ENCODE data around the gene PDE4C.

PDE4C gene

DNA sequence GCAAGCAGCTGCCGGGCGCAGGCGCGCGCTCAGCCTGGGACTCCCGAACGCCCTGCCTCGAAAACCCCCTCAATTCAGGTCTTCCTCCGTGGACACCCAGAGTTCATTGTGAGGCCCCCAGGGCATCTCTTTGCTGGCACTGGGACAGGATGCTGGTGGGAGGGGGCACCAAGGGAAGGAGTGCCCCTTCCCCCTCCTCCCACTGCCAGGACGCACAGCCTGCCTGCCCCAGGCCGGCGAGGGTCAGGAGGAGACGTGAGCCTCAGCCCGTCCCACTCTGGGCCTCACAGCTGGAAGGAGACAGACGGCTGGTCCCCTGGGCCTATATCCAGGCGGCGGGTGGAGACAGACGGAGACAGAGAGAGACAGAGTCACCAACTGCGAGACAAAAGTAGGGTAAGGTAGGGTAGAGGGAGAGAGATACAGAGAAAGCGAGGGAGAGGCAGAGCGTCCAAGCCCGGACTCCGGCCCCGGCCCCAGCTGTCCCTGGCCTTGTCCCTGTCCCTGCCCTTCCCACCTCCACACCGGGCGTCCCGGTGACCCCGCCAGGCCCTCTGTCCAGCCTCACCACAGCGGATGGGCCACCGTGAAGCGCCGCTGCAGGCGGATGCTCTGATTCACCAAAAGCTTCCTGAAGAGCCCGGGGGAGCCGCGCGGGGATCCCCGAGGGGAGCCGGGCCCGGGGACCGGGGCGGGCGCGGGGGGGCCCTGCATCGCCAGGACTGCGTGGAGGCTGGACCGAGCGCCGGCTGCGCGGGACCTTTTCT lies at the start of gene PDE4C:
PDE4C (minus strand) TSS at position 737 of the 767 bp plus-strand sequence; CDS start at position 714, 23 bp downstream.
- DNase-seq = no peak

DNA sequence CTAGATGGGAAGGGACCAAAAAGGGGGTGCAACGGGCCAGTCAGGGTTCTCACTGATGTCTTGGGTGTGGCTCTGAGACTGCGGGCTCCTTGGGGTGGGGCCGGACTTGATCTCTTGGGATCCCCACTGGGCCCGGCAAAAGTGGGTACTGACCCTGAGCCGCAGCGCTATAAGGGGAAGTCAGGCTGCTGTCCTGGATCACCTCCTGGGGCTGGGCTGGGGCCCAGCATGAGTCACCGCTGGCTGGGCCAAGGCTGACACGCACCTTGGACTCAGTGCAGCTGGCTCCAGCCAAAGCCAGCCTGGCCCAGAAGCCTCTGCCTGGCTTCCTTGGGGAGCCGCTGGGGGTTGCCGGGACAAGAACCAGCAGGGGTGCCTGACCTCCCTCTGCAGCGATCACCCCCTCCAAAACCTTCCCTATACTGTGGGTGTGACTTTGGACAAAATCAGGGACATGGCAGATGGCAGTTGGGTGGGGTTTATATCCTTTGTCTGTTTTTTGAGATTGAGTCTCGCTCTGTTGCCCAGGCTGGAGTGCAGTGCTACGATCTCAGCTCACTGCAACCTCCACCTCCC lies 48.6 kb upstream of the PDE4C start:
- no peak for DNase-seq

DNA sequence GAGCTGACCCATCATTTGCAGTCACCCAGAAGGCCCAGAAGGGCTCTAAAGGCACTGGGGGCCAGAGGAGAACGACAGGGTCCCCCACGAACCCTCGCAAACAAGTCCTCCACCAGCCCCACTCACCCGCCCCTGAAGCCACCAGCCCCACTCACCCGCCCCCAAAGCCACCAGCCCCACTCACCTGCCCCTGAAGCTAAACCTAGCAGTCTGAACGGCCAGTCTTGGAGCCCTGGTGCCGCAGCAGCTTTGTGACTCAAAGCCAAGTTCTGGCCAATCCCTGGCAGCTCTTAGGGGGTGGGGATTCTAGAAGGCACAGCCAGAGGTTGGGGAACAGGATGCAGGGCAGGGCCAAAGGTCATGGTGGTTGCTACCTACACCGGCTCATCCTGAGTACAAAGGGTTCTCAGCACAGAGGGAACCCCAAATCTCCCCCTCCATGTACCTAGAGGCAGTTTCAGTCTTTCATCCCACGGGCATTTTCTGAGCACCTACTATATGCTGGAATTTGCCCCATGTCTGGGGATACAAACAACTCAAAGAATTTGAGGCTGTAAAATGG lies 48.1 kb upstream of the PDE4C start, which contains the start of gene IQCN:
IQCN (minus strand) TSS at position 234 of the 562 bp plus-strand sequence. CDS start 4,974 bp downstream, outside the sequence.
- no peak for DNase-seq

DNA sequence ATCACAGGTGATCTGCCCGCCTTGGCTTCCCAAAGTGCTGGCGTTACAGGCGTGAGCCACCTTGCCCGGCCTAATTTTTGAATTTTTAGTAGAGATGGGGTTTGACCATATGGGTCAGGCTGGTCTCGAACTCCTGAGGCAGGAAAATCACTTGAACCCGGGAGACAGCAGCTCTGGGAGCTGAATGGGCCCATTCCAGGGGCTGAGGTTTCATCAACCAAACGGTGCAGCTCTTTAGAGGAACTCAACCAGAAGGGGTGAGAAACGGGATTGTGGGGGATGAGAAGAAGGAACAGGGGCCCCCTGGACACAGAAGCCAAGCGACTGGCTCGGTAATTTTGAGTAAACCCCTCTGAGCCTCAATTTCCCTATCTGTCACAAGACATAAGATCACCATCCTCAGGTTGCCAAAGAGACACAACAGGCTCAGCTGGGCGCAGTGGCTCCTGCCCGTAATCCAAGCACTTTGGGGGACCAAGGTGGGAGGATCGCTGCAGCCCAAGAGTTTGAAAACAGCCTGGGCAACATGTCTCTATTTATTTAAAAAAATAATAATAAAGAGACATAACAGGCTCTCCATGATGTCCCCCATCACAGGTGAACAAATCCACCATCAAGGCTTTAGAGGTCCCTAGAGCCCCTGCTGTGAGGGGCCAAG lies 47.5 kb upstream of the PDE4C start:
- DNase-seq = no peak

DNA sequence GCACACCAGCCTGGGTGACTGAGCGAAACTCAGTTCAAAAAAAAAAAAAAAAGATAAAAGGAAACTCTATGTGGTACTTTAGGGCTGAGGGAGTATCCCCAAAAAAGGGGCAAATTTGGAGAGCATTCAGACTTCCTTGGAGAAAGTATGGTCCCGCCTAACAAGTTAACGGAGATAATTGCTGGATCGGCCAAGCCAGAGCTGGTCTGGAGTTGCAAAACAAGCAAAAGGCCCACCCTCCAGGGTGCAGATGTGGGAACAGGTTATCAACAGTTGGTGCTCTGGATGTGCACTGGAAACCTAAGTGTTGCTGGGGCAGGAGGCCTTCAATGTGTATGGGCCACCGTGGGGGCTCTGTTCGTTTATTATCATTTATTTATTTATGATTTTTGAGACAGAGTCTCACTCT lies 45.2 kb upstream of the PDE4C start:
- DNase-seq = no peak

DNA sequence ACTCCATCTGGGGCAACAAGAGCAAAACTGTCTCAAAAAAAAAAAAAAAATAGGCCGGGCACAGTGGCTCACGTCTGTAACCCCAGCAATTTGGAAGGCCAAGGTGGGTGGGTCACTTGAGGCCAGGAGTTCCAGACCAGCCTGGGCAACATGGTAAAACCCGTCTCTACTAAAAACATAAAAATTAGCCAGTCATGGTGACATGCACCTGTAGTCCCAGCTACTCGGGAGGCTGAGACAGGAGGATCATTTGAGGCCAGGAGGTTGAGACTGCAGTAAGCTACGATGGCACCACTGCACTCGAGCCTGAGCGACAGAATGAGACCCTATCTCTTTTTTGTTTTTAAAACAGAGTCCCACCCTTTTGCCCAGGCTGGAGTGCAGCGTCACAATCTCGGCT lies 44.1 kb upstream of the PDE4C start:
- no peak for DNase-seq

DNA sequence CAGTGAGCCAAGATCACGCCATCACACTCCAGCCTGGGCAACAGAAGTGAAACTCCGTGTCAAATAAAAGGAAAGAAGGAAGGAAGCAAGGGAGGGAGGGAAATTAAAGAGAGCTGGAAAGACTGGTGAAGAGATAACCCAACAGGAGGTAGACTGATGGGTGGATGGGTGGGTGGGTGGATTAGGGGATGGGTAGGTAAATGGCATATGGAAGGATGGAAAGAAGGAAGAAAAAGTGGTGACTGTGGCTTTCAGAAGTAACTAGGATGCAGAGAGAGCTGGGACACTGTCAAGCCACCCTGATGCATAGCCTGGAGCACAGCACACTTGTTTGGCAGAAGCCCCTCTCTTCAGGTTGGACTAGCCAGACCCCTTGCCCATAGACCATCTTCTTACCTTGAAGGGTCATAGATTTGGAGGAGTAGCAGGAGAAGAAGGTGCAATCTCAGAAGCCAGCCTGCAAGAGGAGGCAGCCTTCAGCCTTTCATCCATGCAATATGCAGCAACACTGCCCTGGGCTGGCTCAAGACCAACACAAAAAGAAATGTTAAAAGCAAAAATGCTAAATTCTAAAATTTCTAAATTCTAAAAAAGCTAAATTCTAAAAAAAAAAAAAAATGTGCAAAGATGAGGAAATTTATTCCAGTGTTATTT lies 43.0 kb upstream of the PDE4C start:
- no peak for DNase-seq

DNA sequence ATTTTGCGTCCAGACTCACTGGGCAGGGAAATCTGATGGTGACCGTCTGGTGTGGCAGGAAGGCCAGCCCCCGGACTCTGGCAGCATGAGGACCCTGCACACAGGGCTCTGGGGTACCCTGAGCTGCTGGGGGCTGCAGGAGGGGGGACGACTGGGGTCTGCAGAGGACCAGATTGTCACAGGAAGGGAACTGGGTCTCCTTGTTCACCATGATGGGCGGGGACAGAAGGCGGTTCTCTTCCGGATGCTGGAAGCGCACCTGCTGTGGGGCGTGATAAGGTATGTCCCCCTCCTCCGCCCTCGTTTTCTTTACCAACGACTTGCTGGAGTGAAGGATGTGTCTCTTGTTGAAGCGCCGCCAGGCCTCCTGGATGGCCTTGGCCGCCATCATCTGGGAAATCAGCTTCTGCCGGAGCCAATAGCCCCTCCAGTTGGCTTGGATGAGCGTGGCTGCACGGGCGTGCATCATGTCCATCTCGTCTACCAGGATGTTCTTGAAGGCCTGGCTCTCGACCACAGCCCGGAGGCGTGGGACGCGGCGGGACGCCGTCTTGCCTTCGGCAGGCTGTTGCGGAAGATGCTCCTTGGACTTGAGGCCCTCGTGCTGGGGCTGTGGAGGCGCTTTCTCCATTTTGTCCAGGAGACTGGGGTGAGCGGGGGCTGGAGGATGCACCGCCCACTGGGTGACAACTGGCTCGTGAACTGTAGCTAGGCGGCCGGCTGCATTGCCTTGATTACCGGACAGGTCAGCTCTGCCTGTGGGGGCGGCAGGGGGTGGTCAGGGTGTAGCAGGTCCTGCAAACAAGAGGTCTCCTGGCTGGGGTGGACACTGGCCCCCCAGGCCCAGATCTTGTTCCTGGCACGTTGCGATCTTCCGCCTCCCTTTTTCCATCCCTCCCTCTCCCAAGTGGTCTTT lies 40.8 kb upstream of the PDE4C start:
- no peak for DNase-seq

DNA sequence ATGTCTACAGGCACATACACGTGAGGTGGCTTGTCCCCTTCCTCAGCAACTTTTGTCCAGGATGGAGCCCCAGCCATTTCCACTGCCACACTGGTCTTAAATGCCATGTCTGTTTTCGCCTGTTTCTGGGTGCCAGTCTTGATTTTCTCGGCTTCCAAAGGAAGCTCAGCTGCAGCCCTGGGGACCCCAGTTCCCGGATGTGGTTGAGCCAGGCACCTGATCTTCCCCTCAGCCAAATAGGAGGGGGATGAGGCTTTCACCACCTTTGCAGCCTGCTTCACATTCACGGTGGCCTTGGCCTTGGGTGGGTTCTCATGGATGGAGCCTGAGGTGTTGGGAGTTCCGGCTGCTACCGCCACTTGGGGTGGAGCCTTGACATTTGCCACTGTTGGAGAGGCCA lies 39.3 kb upstream of the PDE4C start:
- DNase-seq = no peak

DNA sequence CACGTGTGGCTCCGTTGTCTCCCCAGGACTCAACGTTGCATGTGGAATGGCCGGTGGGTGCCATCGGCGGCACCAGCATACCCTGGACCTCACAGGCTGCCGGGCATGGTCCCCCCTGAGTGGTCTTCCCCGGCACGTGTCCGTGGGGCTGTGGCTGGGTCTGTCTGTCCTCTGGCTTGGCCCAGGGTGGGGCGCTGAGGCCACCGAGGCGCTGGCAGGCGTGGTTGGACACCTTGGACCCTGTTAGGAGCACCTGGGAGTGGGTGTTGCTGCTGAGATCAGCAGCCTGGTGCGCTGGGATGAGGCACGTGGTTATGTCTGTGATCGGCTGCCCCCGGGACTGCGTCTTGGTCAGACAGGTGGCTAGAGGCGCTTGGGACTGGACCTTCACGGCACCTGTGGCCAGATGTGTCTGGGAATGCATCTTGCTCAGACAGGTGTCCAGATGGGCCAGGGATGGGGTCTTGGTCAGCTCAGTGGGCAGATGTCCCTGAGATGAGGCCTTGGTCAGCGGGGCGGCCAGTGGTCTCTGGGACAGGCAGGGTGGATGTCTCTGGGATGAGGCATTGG lies 38.8 kb upstream of the PDE4C start:
- no peak for DNase-seq

DNA sequence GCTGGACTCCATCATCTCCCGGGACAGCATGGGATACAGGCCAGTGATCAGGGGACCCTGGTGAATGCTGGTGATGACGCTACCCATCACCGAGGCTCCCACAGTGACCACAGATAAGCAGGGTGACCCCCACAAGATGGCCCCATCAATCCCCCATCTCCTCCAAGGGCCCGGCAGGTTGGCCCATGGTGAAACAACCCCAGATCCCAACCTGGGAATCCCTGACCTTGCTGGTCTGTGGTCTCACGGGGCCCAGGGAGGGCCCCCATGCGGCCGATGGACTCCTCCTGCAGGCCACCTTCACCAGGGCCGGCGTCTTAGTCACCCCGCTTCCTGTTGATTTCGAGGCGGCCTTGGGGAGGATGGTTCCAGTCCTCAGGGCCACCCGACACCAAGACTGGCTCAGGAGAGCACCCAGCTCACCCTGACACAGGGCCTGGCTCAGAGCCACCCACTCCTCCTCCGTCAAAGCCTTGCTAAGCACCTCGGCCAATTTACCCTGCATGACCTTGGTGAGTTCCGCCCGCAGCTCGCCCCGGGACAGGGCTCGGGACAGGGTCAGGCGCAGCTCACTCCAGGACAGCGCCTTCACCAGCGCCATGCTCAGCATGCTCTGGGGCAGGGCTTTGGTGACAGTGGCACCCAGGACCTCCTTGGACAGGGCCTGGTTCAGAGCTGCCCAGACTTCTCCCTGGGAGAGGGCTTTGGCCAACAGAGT lies 38.1 kb upstream of the PDE4C start:
- no peak for DNase-seq

DNA sequence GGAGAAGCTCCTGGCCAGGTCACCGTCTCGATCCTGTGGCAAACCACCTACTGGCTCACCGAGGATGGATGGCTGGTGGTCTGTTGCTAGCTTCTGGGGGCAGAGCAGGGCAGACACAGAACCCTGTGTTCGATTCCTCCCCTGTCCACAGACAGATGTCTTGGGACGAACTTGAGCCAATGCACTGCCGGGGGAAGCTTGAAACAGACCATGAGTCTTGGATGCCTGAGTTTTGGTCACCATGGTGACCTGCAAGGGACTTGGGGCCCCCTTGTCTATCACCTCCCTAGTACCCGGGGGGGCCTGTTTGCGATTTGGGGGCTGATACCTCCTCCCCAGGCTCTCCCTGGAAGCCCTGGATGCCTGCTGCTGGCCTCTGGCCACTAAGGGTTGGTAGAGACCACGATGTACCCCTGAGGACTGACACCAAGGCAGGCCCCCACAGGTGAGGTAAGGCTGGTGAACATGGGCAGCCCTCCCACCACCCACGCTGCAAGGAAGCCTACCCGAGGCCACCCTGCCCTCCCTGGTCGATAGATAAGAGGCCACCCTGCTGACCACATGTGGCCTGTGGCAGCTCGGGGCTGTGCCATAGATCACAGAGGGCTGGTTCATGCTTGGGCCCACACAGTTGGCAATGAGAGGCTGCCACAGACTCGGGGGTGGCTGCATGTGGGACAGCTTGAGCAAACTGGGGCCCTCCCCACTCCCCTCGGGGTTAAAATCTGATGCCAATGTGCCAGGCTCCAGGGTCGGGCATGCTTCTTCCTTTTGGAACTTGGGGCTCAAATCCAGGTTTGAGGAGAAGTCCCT lies 37.3 kb upstream of the PDE4C start:
- no peak for DNase-seq

DNA sequence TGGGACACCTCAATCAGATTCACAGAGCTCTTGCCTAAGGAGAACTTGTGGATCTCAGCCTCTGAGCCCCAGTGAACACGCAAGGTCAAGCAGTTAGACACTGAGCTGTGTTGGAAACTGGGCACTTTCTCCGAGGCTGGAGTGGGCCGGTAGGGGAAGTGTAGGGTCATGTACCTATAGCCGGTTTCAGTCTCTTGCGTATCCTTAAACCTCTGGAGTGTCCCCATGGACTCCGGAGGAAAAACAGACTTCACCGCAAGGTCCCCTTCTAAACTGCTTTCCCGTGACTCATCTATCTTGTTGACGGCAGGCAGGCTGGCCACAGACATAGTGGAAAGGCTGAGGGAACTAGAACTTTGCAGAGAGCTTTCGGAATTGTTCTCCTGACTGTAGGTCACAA lies 36.7 kb upstream of the PDE4C start:
- no peak for DNase-seq

DNA sequence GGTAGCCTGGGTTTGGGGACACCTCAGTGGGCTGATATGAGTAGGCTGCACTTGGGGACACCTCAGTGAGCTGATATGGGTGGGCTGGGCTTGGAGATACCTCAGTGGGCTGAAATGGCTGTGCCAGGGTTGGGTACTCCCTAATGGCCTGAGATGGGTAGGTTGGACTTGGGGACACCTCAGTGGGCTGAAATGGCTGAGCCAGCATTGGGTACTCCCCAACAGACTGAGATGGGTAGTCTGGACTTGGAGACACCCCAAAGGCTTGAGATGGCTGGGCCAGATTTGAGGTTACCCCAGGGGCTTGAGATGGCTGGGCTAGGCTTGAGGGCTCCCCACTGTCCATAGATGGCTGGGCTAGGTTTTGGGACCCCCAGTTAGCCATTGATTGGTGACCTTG lies 35.9 kb upstream of the PDE4C start:
- no peak for DNase-seq

DNA sequence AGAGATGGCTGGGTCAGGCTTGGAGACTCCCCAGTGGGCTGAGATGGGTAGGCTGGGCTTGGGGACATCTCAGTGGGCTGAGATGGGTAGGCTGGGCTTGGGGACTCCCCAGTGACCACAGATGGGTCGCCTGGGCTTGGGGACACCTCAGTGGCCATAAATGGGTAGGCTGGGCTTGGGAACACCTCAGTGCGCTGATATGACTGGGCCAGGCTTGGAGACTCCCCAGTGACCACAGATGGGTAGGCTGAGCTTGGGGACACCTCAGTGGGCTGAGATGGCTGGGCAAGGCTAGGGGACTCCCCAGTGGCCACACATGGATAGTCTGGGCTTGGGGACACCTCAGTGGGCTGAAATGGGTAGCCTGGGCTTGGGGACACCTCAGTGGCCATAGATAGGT lies 35.2 kb upstream of the PDE4C start:
- DNase-seq = no peak

DNA sequence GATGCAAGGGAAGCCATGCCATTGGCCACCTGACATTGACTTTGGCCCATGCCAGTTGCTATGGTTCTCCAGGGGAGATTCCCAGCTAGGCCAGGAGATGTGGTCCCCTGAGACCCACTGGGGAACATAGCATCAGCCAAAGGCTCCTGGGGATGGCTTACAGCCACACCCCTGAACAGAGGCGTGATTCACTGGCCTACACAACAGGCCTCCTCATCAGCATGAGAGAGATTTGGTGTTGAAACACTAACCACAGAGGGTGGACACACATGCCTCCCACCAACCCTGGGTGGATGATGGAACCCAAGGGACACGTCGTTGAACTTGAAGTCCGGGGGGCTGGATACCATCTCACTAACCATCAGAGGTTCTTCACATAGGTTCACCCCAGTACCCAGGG lies 33.7 kb upstream of the PDE4C start:
- DNase-seq = no peak

DNA sequence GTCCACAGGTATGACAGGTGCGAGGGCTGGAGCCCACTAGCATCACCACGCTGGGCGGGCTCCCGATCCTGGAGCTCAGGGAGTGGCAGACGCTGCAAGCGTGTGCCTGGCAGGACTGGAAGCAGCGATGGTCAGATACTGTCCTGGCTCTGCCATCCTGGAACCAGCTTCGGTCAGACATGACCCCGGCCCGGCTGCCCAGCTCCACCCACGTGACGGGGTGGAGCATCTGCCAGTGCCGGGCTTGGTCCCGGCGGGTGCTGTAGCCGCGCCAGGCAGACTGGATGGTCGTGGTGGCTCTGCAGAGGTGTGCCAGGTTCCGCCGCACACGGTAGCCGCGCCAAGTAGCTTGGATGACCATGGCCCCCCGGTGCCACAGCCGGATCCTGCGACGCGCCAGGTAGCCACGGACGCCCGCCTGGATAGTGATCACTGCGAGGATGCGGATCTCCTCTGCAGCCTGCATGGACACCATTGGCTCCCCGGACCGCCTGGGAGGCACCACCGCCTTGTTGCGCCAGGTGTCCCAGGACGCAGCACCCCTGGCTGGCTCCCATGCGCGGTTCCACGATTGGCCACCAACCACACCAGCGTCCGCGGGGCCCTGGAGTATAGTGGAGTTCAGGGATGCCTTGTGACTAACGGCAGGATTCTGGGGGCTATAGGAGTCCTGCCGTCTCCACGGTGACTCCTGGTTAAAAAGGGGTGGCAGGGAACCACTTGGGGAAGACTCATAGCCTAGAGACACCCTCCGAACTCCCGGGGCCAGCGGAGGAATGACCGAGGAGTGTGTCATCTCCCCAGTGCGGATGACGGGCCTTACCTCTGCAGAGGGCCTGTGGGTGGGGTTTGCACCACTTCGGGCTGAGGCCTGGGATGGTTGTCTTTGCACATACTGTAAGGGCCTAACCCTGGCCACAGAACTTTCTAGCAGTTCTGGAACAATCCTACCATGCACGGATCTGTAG lies 31.5 kb upstream of the PDE4C start:
- no peak for DNase-seq

DNA sequence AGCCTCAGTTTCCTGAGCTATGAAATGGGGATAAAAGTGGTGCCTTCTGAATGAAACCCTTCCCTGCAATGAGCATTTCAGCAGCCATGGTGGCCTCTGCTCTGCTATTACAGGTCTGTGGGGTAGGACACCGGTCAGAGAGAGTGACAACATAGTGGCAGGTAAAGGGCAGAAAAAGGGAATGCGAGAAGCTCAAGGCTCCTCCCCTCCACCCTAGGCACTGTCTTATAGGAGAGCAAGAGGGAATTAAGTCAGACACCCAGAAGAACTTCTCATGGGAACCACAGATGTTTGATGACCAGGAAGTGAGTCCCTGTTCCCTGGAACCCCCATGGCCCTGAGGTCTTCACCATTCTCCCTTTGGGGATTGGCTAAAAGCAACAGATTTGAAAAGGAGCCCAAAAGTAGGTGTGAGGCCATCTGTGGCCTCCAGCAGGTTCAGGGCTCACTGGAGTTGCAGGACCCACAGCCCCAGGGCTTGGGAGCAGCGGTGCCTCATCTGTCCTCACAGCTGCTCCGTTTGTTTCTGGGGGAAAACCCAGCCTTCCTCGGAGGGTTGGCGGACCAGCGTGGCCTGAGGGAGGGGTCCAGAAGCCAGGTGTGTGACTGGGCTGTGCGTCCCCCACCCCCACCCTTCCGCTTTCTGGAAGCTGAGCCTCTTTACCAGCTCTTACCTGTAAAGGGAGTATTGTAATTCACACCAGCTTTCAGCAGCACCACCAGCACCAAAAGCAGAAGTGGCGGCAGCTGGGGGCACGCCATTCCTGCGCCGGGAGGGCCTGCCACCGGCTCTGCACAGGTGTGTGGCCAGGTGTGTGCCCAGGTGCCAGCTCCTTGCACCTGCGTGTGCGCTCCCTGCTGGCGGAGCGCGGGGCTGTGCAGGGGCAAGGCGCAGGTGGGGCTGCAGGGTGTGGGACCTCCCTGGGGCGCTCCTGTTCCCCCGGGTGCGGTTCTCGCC lies 28.6 kb upstream of the PDE4C start:
- no peak for DNase-seq
